ENCODE data around the gene OR2T5. TPM values are rescaled to one million over a fixed set of nuclear protein-coding genes. Genes with fewer than 3 reads are reported as not detected.
"Not testable (repeated sequence)": the region's sequence is repeated elsewhere in the genome, so short reads cannot be mapped to it uniquely, and the experiment has no call there.

OR2T5 gene
- total RNA-seq, 1 experiment from 2014 or later = not detected

DNA sequence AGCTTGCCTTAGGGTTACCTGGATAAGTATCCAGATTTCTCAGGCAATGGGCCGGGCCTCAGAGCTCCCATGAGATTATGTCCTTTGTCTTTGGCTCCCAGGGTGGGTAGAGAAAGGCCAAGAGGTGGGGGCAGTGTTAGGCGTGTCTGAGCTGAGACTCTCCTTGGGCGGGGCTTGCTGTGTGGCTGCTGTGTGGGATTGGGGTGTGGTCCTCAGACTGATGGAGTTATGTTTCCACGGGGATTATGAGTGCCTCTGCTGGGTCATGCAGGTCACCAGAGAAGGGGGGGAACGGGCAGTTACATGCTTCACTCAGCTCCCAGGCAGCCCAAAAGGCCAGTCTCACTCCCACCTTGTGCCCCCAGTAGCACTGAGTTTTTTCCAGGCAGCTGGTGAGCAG, 8.3 kb downstream of the OR2T5 start:
- in situ Hi-C loops (cut with HindIII; ENCODE audit: low sequenced_read_pairs) = not testable (repeated sequence)

DNA sequence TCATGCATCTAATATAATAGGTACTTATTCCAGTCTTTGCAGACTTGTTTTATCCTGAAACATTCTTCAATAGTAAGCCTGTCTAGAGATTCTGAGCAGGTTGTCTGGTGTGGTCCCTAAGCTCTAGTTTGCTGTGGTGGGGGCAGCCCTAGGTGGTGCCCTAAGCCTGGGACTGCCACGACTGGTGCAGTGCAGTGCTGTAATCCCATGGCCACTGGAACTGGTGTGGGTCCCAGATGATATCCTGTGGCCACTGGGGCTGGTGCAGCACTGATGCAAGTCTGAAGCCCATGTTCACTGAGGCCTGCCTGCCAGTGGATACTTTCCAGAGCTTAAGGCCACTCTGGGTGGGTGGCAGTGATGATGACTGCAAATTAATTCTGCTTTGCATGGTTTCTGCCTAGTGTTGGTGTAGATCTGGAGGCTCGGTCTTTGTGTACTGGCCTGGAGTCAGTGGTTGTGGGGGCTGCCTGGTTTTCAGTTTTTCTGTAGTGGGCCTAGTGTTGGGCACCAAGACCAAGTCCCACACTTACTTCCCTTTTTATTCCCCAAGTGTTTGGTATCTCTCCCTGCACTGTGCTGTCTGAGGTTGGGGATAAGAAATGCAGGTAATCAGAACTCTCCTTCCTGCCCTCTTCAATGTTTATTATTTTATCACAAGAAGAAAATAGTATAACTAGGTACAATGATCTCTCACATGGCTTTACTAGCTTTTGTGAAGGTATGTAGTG, 12.1 kb downstream of the OR2T5 start:
- DNase-seq (ENCODE audit: low spot score) = not testable (repeated sequence)

More for the DNA sequence above, 8.3 kb downstream of the OR2T5 start:
- not testable (repeated sequence) for DNase-seq (ENCODE audit: low spot score)

DNA sequence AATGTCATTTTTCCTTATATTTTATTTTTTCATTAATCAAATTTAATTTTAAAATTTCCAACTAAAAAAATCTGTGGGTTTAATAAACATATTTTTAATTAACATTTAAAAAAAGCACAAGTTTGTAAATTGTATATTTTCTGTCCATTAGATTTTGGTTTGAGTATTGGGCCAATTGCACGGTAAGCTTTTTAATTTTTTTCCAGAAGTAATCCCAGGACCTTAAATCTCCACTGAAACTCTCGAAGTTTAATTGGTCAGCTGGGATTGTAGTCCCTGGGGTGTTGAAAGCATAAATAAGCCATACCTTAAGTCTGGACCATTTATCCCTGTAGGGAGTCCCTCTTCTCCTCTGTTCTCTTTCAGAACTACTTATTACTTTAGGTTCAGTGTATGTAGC, 19.4 kb downstream of the OR2T5 start, which contains the start of gene OR2G6:
Gene OR2G6 (plus strand): TSS at position 301 of the 400 bp plus-strand sequence. CDS start 13,574 bp downstream, outside the sequence.
- in situ Hi-C loops (cut with HindIII; ENCODE audit: low sequenced_read_pairs); DNase-seq (ENCODE audit: low spot score): not testable (repeated sequence)

More for the DNA sequence above, 12.1 kb downstream of the OR2T5 start:
- in situ Hi-C loops (cut with HindIII; ENCODE audit: low sequenced_read_pairs) = not testable (repeated sequence)

DNA sequence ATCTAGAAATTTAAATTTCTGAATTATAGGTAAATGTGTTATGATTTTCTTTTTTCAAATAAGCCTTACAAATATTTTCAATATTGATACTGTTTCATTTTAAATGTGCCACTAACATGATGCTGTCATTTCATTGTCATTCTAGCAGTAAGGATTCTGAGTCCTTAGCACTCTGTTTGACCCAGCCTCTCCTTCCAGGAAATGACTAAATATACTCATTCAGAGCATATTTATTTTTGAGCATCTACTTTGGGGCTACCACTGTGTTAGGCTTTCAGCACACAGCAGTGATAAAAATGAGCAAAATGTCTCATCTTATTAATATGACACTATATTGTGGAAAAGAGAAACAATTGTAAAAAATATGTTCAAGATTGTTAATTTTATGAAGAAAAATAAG, 21.8 kb downstream of the OR2T5 start:
- in situ Hi-C loops (cut with HindIII; ENCODE audit: low sequenced_read_pairs); DNase-seq (ENCODE audit: low spot score): not testable (repeated sequence)

DNA sequence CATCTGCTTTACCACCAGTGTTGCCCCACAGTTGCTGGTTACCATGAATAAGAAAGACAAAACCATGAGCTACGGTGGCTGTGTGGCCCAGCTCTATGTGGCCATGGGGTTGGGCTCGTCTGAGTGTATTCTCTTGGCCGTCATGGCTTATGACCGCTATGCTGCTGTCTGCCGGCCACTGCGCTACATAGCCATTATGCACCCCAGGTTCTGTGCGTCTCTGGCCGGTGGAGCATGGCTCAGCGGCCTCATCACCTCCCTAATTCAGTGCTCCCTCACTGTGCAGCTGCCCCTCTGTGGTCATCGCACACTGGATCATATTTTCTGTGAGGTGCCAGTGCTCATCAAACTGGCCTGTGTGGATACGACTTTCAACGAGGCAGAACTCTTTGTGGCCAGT, 33.5 kb downstream of the OR2T5 start:
- no peak for DNase-seq (ENCODE audit: low spot score)
- in situ Hi-C loops (cut with HindIII; ENCODE audit: low sequenced_read_pairs) = no loop called here

DNA sequence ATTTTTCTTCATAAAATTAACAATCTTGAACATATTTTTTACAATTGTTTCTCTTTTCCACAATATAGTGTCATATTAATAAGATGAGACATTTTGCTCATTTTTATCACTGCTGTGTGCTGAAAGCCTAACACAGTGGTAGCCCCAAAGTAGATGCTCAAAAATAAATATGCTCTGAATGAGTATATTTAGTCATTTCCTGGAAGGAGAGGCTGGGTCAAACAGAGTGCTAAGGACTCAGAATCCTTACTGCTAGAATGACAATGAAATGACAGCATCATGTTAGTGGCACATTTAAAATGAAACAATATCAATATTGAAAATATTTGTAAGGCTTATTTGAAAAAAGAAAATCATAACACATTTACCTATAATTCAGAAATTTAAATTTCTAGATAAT, 49.1 kb downstream of the OR2T5 start:
- in situ Hi-C loops (cut with HindIII; ENCODE audit: low sequenced_read_pairs); DNase-seq (ENCODE audit: low spot score): not testable (repeated sequence)

Other genes starting within 250 kb of the OR2T5 start
- not detected in 2 replicates for gene OR2T33, start 210.6 kb upstream of the OR2T5 start, total RNA-seq (2014; rRNA removed; shearing (Covaris generic))
- not detected in 2 replicates for gene OR2T12, start 185.2 kb upstream of the OR2T5 start, total RNA-seq (2014; rRNA removed; shearing (Covaris generic))
- gene OR2M7, start 164.0 kb upstream of the OR2T5 start, total RNA-seq (2014; rRNA removed; shearing (Covaris generic)) = not detected in 2 replicates
- not detected in 2 replicates for gene OR14C36, start 139.8 kb upstream of the OR2T5 start, total RNA-seq (2014; rRNA removed; shearing (Covaris generic))
- gene OR2T4, start 126.9 kb upstream of the OR2T5 start, total RNA-seq (2014; rRNA removed; shearing (Covaris generic)) = not detected in 2 replicates
- gene OR2T6, start 112.8 kb upstream of the OR2T5 start, total RNA-seq (2014; rRNA removed; shearing (Covaris generic)) = not detected in 2 replicates
- not detected in 2 replicates for gene OR2T1, start 85.5 kb upstream of the OR2T5 start, total RNA-seq (2014; rRNA removed; shearing (Covaris generic))
- not detected in 2 replicates for gene OR2T2, start 43.0 kb upstream of the OR2T5 start, total RNA-seq (2014; rRNA removed; shearing (Covaris generic))
- not detected in 2 replicates for gene OR2T3, start 15.2 kb upstream of the OR2T5 start, total RNA-seq (2014; rRNA removed; shearing (Covaris generic))
- not detected in 2 replicates for gene OR2G6, start 19.5 kb downstream of the OR2T5 start, total RNA-seq (2014; rRNA removed; shearing (Covaris generic))
- not detected in 2 replicates for gene OR2T29, start 74.2 kb downstream of the OR2T5 start, total RNA-seq (2014; rRNA removed; shearing (Covaris generic))
- not detected in 2 replicates for gene OR2T34, start 86.2 kb downstream of the OR2T5 start, total RNA-seq (2014; rRNA removed; shearing (Covaris generic))
- not detected in 2 replicates for gene OR2T10, start 109.1 kb downstream of the OR2T5 start, total RNA-seq (2014; rRNA removed; shearing (Covaris generic))
- not detected in 2 replicates for gene OR2T11, start 146.5 kb downstream of the OR2T5 start, total RNA-seq (2014; rRNA removed; shearing (Covaris generic))
- not detected in 2 replicates for gene OR2T35, start 156.7 kb downstream of the OR2T5 start, total RNA-seq (2014; rRNA removed; shearing (Covaris generic))
- not detected in 2 replicates for gene OR2T27, start 166.9 kb downstream of the OR2T5 start, total RNA-seq (2014; rRNA removed; shearing (Covaris generic))
- gene OR14I1, start 214.2 kb downstream of the OR2T5 start, total RNA-seq (2014; rRNA removed; shearing (Covaris generic)) = not detected in 2 replicates